ENCODE data around the gene ICAM1. TPM values are rescaled to one million over a fixed set of nuclear protein-coding genes. Genes with fewer than 3 reads are reported as not detected.

The ICAM1 gene
- polyA plus RNA-seq, 3 donors = 21.6 to 118 (median 40.8) TPM

DNA sequence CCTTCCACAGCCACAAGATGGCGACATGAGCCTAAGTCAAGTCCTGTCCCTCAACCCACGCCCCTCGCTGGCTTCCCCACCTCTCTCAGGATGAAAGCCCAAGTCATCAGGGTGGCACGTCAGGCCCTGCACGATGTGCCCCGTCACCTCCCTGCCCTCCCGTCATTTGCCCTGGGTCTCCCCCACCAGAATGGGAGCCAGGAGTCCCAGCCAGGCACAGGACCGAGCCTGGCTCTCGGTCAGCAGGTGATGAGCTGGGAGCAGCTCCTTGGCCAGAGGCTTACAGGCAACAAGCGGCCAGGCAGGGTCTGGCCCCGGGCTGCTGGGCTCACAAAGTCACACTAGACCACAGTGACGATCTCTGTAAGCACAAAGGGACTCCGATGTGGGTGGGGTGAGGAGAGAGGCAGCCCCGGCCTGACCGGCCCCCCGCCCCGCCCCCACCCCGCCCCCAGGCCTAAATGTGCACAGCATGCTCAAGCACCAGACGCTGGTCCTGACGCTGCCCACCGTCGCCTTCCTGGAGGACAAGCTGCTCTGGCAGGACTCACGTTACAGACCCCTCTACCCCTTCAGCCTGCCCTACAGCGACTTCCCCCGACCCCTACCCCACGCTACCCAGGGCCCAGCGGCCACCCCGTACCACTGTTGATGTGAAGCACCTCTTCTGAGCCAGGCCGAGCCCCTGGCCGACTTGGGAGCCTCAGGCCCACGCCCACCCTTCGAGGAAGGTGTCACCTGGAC lies 11.6 kb upstream of the ICAM1 start:
- 59% methylated on average over 18 of the region's 32 CpGs for WGBS (ENCODE audit: insufficient coverage)
- H3K27ac Mint-ChIP-seq = peak overlapping the region in 1 of 7 donors; percentile 59

GRCh38 chr19:10260141-10260584 lies 10.8 kb upstream of the ICAM1 start:
- TF ChIP-seq CTCF (IDR thresholded peaks at IDR 0.05) = no peak
- Histone ChIP-seq H3K9ac (ENCODE audit: insufficient read depth, low read length, poor library complexity, severe bottlenecking) (no peak overlapping the region), H4K20me1 (ENCODE audit: insufficient read depth, low read length) (peaks cover 14% of the 10 kb centered on the region), H3K27ac (ENCODE audit: low read depth in 1 of 2, low read length in 2 of 2) (no peak overlapping the region), H3K27me3 (ENCODE audit: control insufficient read depth in 2 of 2, insufficient read depth in 2 of 2, low read length in 2 of 2) (no peaks in the 10 kb centered on the region), H3K9me3 (replicated peaks in 1 of 2; ENCODE audit: control insufficient read depth in 1 of 2, insufficient read depth in 1 of 2, low read length in 2 of 2) (no peaks in the 10 kb centered on the region), H2AFZ (ENCODE audit: insufficient read depth, low read depth, low read length, poor library complexity, severe bottlenecking) (no peak overlapping the region), H3K36me3 (replicated peaks in 1 of 2; ENCODE audit: control insufficient read depth in 1 of 2, insufficient read depth in 2 of 2, low read length in 2 of 2) (peaks cover 36 to 39% of the 10 kb centered on the region in 2 donors), H3K79me2 (ENCODE audit: insufficient read depth, low read length) (no peaks in the 10 kb centered on the region), H3K4me3 (replicated peaks in 1 of 3; ENCODE audit: low read depth in 2 of 3, low read length in 3 of 3) (no peak overlapping the region), H3K4me1 (ENCODE audit: control insufficient read depth in 1 of 2, insufficient read depth in 2 of 2, low read length in 2 of 2) (no peaks in the 10 kb centered on the region), H3K4me2 (replicated peaks; ENCODE audit: extremely low read depth, low read length, poor library complexity, severe bottlenecking) (no peak overlapping the region)
- Mint-ChIP-seq H3K27me3 (ENCODE audit: low read depth in 3 of 3) (peaks cover 0 to 8% (median 1%) of the 10 kb centered on the region in 3 donors), H3K27ac (peak overlapping the region in 1 of 7 donors; percentile 25), H3K9me3 (peaks cover 0 to 3% (median 0%) of the 10 kb centered on the region in 7 donors), H3K36me3 (peaks cover 29 to 42% of the 10 kb centered on the region in 2 donors), H3K4me3 (no peak overlapping the region), H3K4me1 (peaks cover 1% of the 10 kb centered on the region)
- 94% methylated on average over 2 of the region's 8 CpGs for WGBS (ENCODE audit: insufficient coverage)
- intact Hi-C loops (cut with micrococcal nuclease) = no loop called here
- DNase-seq = no peak

More for the DNA sequence above, 11.6 kb upstream of the ICAM1 start:
- Histone ChIP-seq H3K27me3 (ENCODE audit: control insufficient read depth in 2 of 2, insufficient read depth in 2 of 2, low read length in 2 of 2) (no peaks in the 10 kb centered on the region), H3K4me1 (ENCODE audit: control insufficient read depth in 1 of 2, insufficient read depth in 2 of 2, low read length in 2 of 2) (no peaks in the 10 kb centered on the region), H3K79me2 (ENCODE audit: insufficient read depth, low read length) (no peaks in the 10 kb centered on the region), H2AFZ (ENCODE audit: insufficient read depth, low read depth, low read length, poor library complexity, severe bottlenecking) (no peak overlapping the region), H3K36me3 (replicated peaks in 1 of 2; ENCODE audit: control insufficient read depth in 1 of 2, insufficient read depth in 2 of 2, low read length in 2 of 2) (peaks cover 42 to 47% of the 10 kb centered on the region in 2 donors), H3K27ac (ENCODE audit: low read depth in 1 of 2, low read length in 2 of 2) (no peak overlapping the region), H4K20me1 (ENCODE audit: insufficient read depth, low read length) (peaks cover 14% of the 10 kb centered on the region), H3K9me3 (replicated peaks in 1 of 2; ENCODE audit: control insufficient read depth in 1 of 2, insufficient read depth in 1 of 2, low read length in 2 of 2) (no peaks in the 10 kb centered on the region), H3K9ac (ENCODE audit: insufficient read depth, low read length, poor library complexity, severe bottlenecking) (no peak overlapping the region), H3K4me3 (replicated peaks in 1 of 3; ENCODE audit: low read depth in 2 of 3, low read length in 3 of 3) (no peak overlapping the region), H3K4me2 (replicated peaks; ENCODE audit: extremely low read depth, low read length, poor library complexity, severe bottlenecking) (no peak overlapping the region)
- Mint-ChIP-seq H3K4me3 (no peak overlapping the region), H3K36me3 (peaks cover 38 to 51% of the 10 kb centered on the region in 2 donors), H3K9me3 (peaks cover 0 to 3% (median 0%) of the 10 kb centered on the region in 7 donors), H3K27me3 (ENCODE audit: low read depth in 3 of 3) (peaks cover 0 to 8% (median 1%) of the 10 kb centered on the region in 3 donors), H3K4me1 (peaks cover 3% of the 10 kb centered on the region)
- intact Hi-C loops (cut with micrococcal nuclease) = loop anchor here (2.0 kb wide), 1 partner anchor 131 kb away; no protein-coding TSS in a partner anchor
- DNase-seq = peak; percentile 78 to 88 (median 79)
- TF ChIP-seq CTCF (IDR thresholded peaks at IDR 0.05) = peak; percentile 72

All from CD14-positive monocyte (primary cell).